AG09309 (cell line): ENCODE measurements around the gene ACSF3.
"Not testable (repeated sequence)": the region's sequence is repeated elsewhere in the genome, so short reads cannot be mapped to it uniquely, and the experiment has no call there.

ENCODE experiments used
- DNase-seq: peaks from one replicate; pipeline ENCODE4 v3.0.0-alpha.2; 2010; ENCODE audit warnings: low read depth
- H3K4me3 ChIP-seq: 2 replicates; pipeline ENCODE4 v1.5.1; 2011; ENCODE audit warnings: mild to moderate bottlenecking, low read depth, low read length, moderate library complexity; ENCODE audit not compliant: control insufficient read depth
- TF ChIP-seq, protein P1 (sequence below): IDR thresholded peaks from 2 replicates; pipeline ENCODE4 v1.5.1; 2011; ENCODE audit warnings: mild to moderate bottlenecking, low read depth, low read length, inconsistent platforms; ENCODE audit not compliant: insufficient read depth, control insufficient read depth; ENCODE audit errors: missing control alignments

ACSF3 gene

DNA sequence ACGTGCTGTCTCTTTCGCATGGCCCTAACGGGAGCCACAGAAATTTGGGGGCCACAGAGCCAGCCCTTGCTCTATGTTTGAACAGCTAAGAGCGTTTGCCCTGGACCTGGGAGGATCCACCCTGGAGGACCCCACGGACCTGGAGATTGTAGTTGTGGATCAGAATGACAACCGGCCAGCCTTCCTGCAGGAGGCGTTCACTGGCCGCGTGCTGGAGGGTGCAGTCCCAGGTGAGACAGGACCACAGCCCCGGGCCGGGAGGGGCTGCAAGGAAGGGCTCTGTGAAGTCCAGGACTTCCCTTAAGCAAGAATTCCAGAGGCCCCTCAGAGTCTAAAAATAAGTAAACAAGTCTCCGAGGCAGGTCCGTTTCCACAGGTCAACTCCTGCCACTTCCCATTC lies 89.8 kb downstream of the ACSF3 start:
- DNase-seq = no peak
- TF ChIP-seq, protein P1, sequence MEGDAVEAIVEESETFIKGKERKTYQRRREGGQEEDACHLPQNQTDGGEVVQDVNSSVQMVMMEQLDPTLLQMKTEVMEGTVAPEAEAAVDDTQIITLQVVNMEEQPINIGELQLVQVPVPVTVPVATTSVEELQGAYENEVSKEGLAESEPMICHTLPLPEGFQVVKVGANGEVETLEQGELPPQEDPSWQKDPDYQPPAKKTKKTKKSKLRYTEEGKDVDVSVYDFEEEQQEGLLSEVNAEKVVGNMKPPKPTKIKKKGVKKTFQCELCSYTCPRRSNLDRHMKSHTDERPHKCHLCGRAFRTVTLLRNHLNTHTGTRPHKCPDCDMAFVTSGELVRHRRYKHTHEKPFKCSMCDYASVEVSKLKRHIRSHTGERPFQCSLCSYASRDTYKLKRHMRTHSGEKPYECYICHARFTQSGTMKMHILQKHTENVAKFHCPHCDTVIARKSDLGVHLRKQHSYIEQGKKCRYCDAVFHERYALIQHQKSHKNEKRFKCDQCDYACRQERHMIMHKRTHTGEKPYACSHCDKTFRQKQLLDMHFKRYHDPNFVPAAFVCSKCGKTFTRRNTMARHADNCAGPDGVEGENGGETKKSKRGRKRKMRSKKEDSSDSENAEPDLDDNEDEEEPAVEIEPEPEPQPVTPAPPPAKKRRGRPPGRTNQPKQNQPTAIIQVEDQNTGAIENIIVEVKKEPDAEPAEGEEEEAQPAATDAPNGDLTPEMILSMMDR = no peak
- H3K4me3 ChIP-seq = no peak overlapping the region

DNA sequence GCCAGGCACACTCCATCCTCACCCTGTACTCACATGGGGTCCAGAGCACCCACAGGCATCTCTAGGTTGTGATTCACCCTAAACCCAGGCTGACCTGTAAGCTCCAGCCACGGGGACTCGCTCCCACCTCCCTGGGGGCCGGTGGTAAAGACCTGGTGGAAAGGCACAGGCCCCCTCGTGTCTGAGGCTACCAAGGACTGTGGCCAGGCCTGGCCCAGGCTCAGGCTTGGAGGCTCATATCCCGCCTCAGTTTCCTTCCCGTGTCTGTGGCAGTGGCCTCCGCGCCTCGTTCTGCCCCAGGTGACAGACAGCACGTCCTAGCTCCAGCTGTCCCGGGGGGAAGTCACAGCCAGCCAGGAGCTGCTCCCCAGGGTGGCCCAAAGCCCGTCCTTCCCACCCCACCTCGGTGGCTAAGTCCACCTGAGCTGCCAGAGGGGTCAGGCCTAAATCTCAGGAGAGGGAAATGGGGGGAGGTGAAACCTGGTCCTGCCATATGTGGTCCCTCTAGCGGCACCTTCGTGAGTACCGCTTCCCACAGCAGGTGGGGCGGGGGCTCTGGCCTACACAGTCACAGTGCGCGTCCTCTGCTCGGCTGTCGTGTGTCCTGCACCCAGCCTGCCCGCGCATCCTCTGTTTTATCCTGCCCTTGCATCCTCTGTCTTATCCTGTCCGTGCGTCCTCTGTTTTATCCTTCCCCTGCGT lies 90.5 kb downstream of the ACSF3 start:
- H3K4me3 ChIP-seq = no peak overlapping the region
- DNase-seq = no peak
- TF ChIP-seq, protein P1 = no peak

DNA sequence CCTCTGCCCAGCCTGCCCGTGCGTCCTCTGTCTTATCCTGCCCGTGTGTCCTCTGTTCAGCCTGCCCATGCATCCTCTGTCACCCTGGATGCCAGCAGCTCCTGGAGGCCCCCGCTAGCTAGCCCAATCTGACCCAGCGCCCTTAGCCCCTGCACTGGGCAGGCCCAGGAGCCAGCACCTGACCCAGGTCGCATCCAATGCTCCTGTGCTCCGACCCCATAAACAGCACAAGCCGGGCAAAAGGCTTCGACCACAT lies 91.0 kb downstream of the ACSF3 start:
- TF ChIP-seq, protein P1 = no peak
- DNase-seq = no peak
- no peak overlapping the region for H3K4me3 ChIP-seq

DNA sequence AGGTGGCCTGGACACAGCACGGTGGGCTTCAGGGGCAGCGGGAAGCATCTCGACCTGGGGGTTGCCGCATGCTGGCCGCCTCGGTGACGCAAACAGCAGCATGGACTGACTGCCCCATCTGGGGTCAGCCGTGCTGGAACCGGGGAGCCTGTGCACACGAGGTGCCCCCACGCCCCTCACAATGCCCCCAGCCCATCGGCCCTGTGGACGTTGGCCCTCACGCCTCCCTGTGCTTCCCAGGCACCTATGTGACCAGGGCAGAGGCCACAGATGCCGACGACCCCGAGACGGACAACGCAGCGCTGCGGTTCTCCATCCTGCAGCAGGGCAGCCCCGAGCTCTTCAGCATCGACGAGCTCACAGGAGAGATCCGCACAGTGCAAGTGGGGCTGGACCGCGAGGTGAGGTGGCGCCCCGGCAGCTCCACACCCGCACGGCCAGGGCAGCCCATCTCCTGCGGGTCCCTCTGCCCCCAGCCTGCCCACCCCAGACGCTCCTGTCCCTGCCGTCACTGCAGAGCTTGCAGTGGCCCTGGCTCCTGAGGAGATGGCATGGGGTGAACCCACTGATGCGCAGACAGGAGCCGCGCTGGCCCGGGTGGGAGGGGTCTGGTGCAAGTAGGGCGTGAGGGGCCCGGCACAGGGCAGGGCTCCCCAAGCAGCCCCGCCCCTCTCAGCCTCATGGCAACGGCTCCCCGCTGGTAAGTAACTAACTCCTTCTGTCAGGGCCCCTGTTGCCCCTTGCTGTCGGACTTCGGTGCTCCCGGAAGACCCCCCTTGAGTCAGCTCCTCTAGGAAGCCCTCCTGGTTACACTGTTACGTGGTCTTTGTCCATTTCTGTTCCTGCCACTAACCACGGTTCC lies 91.5 kb downstream of the ACSF3 start:
- no peak for DNase-seq
- H3K4me3 ChIP-seq = no peak overlapping the region
- TF ChIP-seq, protein P1 = no peak

DNA sequence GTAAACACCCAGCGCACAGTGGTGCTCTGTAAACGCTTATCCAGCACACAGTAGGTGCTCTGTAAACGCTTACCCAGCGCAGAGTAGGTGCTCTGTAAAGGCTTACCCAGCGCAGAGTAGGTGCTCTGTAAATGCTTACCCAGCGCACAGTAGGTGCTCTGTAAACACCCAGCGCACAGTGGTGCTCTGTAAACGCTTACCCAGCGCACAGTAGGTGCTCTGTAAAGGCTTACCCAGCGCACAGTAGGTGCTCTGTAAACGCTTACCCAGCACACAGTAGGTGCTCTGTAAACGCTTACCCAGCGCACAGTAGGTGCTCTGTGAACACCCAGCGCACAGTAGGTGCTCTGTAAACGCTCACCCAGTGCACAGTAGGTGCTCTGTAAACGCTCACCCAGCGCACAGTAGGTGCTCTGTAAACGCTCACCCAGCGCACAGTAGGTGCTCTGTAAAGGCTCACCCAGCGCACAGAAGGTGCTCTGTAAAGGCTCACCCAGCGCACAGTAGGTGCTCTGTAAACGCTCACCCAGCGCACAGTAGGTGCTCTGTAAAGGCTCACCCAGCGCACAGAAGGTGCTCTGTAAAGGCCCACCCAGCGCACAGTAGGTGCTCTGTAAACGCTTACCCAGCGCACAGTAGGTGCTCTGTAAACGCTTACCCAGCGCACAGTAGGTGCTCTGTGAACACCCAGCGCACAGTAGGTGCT lies 92.4 kb downstream of the ACSF3 start:
- H3K4me3 ChIP-seq, DNase-seq: not testable (repeated sequence)

DNA sequence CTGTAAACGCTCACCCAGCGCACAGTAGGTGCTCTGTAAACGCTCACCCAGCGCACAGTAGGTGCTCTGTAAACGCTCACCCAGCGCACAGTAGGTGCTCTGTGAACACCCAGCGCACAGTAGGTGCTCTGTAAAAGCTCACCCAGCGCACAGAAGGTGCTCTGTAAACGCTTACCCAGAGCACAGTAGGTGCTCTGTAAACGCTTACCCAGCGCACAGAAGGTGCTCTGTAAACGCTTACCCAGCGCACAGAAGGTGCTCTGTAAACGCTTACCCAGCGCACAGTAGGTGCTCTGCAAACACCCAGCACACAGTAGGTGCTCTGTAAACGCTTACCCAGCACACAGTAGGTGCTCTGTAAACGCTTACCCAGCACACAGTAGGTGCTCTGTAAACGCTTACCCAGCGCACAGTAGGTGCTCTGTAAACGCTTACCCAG lies 93.0 kb downstream of the ACSF3 start:
- H3K4me3 ChIP-seq, DNase-seq: not testable (repeated sequence)

DNA sequence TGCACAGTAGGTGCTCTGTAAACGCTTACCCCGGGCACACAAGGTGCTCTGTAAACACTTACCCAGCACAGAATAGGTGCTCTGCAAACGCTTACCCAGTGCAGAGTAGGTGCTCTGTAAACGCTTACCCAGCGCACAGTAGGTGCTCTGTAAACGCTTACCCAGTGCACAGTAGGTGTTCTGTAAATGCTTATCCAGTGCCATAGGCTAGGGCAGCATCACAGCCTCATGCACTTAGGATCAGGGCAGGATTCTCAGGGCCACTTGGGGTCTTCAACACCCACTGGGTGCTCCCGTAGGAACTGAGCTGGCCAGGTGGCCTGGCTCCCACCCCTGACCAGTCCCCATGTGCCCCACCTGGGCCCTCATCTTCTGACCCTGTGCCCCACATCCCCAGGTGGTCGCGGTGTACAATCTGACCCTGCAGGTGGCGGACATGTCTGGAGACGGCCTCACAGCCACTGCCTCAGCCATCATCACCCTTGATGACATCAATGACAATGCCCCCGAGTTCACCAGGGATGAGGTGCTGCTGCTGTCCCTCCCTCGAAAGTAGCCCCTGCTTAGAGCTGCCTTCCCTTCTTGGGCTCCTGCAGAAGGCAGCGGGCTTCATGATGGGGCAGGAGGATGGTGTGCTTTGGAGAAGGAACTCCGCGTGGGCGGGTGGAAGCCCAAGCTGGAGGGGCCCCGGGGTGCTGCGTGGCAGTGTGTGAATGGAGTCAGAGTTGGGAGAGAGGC lies 93.5 kb downstream of the ACSF3 start:
- no peak for DNase-seq
- H3K4me3 ChIP-seq = no peak overlapping the region
- TF ChIP-seq, protein P1 = no peak
